Peyer's patch (tissue), 4 donors: ENCODE data around the gene CREB3.

ENCODE experiments used
- POLR2A ChIP-seq, 2 donors: fragments of 450-650 bp; IDR thresholded peaks; one replicate each; pipeline ENCODE4 v1.5.1; 2017; ENCODE audit warnings: antibody characterized with exemption in 2 of 2, mild to moderate bottlenecking in 2 of 2, moderate library complexity in 2 of 2
- TF ChIP-seq, protein P1 (sequence below), 6 experiments: fragments of 450-650 bp in 4 of 6; fragments of 200-600 bp in 2 of 6; sonication (generic) in 1 of 6; IDR thresholded peaks; one replicate each; pipeline ENCODE4 v1.5.1; 2017 to 2019; ENCODE audit warnings: antibody characterized with exemption in 6 of 6, mild to moderate bottlenecking in 3 of 6, moderate library complexity in 1 of 6

DNA sequence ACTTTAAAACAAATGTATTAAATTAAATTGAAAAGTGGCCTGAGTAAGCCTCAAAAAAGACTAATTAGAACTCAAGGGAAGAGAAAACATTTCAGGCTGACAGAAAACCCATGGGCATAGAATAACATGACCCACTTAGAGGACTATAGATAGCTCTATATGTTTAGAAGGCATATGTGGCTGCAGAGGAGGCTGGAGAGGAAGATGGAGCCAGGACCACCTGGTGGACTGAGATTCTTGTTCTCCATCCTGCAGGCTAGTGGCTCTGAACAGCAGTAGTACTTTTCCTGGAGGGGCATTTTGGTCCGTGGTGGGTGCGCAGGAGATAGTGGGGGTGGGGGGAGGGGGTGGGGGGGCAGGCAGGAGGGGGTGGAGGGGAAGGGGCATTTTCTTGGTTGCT lies 48.6 kb downstream of the CREB3 start:
- TF ChIP-seq, protein P1, sequence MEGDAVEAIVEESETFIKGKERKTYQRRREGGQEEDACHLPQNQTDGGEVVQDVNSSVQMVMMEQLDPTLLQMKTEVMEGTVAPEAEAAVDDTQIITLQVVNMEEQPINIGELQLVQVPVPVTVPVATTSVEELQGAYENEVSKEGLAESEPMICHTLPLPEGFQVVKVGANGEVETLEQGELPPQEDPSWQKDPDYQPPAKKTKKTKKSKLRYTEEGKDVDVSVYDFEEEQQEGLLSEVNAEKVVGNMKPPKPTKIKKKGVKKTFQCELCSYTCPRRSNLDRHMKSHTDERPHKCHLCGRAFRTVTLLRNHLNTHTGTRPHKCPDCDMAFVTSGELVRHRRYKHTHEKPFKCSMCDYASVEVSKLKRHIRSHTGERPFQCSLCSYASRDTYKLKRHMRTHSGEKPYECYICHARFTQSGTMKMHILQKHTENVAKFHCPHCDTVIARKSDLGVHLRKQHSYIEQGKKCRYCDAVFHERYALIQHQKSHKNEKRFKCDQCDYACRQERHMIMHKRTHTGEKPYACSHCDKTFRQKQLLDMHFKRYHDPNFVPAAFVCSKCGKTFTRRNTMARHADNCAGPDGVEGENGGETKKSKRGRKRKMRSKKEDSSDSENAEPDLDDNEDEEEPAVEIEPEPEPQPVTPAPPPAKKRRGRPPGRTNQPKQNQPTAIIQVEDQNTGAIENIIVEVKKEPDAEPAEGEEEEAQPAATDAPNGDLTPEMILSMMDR (IDR thresholded peaks at IDR 0.05): no peak
- no peak for TF ChIP-seq POLR2A (IDR thresholded peaks at IDR 0.05)
